GM19240 (cell line): Measurements from ENCODE around the gene RPSA.
"Not testable (repeated sequence)": the region's sequence is repeated elsewhere in the genome, so short reads cannot be mapped to it uniquely, and the experiment has no call there.

Source experiments
- DNase-seq: peaks from one replicate; pipeline ENCODE4 v3.0.0; 2011; ENCODE audit warnings: low spot score; ENCODE audit not compliant: insufficient read length

The RPSA gene

DNA sequence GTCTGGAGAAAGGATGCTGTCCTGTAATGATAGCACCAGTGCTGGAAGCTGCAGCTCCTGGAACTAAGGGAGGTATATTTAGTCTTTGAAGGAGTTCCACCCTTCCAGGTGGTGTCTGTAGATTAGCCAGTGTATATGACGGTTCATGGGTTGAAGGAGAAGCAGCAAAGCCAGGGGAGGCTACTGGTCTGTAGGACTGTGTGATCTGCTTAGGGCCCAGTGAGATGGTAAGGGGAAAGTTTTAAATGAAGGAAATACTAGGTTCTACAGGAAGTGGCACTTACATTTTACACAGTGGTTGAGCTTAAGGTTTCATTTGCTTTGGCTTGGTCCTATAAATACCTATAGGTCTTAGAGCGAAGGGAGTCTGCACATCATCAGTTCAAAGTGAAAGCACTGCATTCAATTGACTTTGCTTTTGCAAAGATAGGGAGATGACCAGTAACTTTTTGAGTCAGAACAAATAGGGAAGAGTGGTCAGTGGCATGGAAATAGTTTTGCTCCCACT is 17.7 kb upstream of the RPSA start:
- DNase-seq, result peak; percentile 75

DNA sequence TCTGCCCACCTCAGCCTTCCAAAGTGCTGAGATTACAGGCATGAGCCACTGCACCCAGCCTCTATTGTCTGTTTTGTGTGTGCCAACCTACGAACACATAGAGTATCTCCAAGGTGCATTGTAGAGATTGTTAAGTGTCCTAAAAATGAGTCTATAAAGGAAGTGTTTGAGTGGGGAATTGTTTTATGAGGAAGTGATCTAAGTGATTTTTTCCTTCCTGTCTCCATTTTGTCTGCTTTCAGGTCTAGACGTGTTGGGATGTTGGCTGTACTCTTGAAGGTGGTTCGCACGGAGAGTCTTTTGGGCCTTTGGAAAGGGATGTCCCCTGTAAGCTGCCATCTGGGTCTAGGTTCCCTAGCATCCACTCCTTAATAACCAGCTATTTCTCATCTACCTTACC is 16.3 kb upstream of the RPSA start:
- no peak for DNase-seq

DNA sequence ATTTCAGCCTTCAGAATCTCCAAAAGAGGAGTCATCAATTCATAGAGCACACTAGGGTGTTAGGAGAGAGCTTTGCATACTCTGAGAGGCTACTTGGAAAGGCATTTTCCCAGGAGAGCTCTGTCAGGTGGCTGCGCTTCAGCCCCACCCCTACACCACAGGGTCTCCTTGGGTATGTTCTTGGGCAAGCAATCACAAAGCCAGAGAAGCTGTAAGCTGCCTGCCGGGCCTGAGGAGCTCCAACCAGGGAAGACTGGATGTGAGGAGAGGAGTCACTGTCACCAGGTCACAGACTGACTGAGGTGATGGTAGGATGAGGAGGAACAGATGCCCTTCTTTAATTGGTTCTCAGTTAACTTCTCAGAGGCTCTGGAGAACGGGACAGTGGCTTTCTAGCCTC is 9.8 kb upstream of the RPSA start:
- DNase-seq, result no peak

DNA sequence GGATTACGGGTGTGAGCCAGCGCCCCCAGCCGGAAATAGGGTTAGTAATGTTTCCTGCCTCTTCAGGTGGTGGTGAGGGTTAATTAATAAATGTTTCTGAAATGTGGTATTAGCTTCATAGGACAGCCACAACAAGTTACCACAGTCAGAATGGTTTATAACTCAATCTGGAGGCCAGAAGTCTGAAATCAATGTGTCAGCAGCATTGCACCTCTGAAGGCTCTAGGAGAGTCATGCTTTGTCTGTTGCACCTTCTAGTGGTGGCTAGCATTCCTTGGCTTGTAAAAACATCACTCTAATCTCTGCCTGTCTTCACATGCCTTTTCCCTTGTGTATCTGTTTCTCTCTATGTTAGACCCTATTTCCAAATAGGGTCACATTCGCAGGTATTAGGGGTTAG is 7.8 kb upstream of the RPSA start:
- DNase-seq, result no peak

- DNase-seq, result no peak
Observed at GRCh38 chr3:39401983-39402382, 4.5 kb upstream of the RPSA start.

DNA sequence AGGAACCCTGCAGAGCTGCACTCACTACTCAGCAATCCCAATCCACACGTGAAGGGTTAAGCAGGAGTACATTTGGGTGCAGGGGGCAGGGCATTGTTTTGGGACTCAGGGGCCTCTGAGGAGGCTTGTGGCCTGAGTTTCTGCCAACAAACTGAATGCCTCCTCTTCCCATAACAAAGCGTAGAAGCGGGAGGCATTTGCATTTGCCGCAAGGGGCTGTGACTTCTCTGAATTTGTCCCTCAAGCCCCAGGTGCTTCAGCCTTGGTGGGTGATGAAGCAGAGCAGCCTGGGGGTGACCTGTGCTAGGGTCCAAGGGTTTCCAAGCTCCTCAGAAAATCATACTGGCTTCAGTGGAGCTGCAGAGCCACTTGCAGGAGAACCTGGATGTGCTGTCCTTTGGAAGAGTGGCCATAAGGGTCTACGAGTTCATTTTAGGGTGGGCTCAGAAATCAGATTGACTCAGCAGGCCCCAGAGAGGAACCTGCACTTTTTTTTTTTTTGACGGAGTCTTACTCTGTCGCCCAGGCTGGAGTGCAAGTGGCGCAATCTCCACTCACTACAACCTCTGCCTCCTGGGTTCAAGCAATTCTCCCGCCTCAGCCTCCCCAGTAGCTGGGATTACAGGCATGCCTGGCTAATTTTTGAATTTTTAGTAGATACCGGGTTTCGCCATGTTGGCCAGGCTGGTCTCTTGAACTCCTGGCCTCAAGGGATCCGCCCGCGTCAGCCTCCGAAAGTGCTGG is 1.4 kb upstream of the RPSA start:
- DNase-seq, result no peak

DNA sequence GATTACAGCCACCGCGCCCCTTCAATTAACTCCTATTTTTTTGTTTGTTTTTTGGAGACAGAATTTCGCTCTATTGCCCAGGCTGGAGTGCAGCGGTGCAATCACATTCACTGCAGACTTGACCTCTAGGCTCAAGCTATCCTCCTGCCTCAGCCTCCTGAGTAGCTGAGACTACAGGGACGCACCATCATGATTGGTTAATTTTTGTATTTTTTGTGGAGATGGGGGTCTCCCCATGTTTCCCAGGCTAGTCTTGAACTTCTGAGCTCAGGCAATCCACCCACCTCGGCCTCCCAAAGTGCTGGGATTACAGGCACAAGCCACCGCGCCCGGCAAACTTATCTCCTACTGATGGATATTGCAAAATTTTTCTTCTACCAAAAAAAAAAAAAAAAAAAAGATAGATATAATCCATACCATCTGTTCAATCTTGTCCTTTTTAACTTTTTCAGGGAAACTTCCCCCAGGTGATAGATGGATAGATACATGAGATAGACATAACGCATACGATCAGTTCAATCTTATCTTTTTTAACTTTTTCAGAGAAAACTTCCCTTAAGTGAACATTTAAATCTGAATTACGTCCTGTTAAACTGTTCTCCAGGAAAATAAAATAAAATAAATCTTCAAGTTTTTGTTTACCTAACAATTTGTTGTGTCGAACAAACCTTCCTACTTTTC is 693 bp upstream of the RPSA start:
- DNase-seq, result no peak

GRCh38 chr3:39407259-39407629 is 724 bp downstream of the RPSA start:
- no peak for DNase-seq

DNA sequence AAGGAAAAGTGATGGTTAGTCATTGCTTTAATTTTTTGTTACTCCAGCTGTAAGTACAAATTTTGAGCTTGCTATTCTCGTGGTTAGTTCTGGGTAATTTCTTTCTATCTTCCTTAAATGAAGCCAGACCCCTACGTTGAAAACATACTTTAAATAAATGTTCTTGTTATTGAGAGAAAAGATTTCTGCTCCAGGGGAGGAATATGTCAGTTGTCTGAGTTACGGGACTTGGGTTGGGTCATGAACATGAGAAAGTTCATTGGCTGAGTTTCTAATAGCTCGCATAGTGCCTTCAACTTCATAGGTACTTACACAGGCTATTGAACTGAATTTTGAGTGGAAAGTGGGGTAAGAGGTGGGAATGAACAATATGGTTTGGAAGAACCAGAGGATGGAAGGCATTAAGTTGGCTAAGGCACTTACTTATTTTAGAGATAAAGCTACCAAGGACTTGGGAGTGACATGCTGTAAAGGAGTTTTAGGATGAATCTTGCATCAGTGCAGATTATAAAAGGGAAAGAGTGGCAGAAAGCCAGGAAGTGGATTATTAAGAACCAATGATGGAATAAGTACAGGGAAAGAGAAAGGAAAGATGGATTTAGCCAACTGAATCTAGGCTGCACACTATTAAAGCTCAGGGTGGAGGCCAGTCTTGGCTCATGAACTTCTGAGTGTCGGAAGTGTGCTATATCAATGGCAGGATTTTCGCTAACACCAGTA is 1.4 kb downstream of the RPSA start:
- DNase-seq, result no peak

GRCh38 chr3:39408493-39409372 is 2.2 kb downstream of the RPSA start:
- DNase-seq, result no peak

DNA sequence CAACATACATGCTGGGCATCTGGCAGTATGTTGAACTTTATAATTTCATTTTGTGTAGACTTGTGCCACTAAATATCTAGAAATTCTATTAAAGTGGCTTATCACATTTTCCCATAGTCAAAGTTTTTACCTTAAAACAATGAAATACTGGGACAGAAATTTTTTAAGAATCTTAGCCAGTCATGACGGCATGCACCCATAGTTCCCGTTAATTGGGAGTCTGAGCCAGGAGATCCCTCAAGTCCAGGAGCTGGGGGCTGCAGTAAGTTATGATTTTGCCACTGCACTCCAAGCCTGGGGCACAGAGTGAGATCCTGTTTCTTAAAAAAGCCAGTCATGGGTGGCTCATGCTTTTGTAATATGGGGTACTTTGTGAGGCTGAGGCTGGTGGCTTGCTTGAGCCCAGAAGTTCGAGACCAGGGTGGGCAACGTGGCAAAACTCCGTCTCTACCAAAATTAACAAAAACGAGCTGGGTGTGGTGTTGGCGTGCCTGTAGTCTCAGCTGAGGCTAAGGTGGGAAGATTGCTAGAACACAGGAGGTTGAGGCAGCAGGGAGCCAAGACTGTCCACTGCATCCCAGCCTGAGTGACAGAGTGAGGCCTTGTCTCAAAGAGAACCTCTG is 3.1 kb downstream of the RPSA start:
- DNase-seq, result no peak

GRCh38 chr3:39410893-39411292 is 4.4 kb downstream of the RPSA start:
- no peak for DNase-seq

DNA sequence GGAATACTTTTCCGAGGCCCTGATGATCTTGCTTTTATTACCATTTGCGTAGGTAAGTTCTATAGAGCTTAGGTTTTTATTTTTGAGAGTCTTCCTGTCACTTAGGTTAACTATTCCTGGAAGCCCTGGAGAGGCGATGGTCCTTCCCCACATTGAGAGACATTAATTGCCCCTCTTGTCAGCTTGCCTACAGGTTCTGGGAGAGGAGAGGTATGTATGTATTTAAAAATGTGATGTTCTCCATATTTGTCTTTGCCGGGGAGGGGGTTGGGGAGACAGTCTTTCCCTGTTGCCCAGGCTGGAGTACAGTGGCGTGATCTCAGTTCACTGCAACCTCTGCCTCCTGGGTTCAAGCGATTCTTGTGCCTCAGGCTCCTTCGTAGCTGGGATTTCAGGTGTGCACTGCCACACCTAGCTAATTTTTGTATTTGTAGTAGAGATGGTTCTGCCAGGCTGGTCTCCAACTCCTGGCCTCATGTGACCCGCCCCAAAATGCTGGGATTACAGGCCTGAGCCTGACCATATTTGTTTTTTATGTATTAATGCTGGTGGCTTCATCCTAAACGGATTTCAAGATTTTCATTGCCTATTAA is 6.2 kb downstream of the RPSA start:
- DNase-seq, result no peak

DNA sequence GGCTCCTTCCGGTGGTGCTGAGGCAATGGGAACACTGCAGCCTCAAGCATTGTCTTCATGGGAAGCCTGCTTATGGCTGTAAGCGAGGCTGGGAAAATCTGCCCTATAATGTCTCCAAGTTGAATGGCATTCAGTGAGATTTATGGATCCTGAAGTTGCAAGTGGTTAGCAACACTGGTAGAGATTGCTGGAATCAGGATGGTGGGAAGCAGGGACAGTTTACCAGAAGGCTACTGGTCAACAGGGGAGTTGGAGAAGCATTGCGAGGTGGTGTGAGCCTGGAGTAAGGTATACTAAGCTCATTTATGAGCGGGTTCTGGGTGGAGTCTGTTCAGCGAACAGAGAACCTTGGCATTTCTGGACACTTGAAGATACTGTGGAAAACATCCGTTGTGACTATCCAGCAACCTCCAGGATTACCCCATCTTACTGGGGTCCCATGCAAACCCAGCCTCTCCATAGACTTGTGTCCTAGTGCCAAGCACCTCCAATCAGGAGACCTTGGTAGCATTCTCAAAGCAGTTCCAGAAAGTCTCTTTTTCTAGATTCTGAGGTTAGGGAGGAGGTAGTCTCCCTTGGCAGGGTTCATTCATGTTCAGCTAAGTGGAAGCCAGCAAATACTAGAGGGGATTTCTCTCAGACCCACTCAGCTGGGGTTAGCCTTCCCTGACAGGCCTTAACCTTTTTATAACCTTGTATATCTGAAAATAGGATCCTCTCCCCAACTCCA is 7.3 kb downstream of the RPSA start:
- no peak for DNase-seq

- DNase-seq, result no peak
Observed at GRCh38 chr3:39414421-39414907, 7.9 kb downstream of the RPSA start.

DNA sequence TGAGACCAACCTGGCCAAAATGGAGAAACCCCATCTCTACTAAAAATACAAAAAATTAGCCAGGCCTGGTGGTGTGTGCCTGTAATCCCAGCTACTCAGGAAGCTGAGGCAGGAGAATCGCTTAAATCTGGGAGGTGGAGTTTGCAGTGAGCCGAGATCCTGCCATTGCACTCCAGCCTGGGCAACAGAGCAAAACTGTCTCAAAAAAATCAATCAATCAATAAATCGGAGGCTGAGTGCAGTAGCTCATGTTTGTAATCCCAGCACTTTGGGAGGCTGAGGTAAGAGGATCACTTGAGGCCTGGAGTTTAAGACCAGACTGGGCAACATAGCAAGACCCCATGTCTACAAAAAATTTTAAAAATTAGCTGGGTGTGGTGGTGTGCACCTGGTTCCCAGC is 8.8 kb downstream of the RPSA start:
- DNase-seq, result not testable (repeated sequence)

DNA sequence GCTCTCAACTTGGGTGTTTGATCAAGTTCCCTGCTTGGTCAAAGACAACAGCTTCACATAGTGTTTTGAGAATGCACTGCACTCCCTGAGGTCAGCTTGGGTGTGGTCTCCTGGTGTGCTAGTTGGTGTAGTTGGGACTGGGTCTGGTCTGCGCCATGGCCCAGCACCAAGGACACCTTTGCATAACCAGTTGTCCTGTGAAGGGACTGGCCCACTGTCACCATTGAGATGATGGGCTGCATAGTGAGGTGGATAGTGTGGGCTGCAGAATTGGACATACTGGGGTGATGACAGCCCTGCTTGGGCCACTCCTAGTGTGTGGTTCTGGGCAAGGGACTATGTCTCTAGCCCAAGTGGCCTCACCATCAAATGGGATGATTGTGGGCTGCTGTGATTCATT is 9.5 kb downstream of the RPSA start:
- no peak for DNase-seq

DNA sequence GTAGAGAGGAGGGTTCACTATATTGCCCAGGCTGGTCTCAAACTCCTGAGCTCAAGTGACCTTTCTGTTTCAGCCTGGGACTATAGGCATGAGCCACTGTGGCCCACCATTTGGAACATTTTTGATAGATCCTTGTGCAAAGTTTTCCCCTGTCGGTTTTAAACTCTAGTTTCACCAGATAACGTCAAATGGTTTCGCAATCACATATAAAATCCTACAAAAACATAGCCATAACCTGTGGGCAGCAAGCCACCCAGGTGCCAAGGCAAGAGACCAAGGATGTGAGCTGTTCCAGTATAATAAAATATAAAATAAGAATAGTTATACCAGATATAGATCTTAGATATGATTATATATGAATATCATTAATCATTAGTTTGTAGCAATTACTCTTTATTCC is 10.5 kb downstream of the RPSA start:
- DNase-seq, result not testable (repeated sequence)

DNA sequence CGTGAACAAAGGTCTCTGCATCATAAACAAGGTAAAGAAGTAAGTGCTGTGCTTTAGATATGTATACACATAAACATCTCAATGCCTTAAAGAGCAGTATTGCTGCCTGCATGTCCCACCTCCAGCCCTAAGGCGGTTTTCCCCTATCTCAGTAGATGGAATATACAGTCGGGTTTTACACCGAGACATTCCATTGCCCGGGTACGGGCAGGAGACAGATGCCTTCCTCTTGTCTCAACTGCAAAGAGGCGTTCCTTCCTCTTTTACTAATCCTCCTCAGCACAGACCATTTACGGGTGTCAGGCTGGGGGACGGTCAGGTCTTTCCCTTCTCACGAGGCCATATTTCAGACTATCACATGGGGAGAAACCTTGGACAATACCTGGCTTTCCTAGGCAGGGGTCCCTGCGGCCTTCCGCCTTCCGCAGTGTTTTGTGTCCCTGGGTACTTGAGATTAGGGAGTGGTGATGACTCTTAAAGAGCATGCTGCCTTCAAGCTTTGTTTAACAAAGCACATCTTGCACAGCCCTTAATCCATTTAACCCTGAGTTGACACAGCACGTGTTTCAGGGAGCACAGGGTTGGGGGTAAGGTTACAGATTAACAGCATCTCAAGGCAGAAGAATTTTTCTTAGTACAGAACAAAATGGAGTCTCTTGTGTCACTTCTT is 12.2 kb downstream of the RPSA start:
- not testable (repeated sequence) for DNase-seq
